ENCODE measurements around the gene PTGIR.

The PTGIR gene

GRCh38 chr19:46598372-46598917 is 26.4 kb downstream of the PTGIR start:
- DNase-seq = no peak

GRCh38 chr19:46596008-46596407 is 28.9 kb downstream of the PTGIR start:
- DNase-seq = peak; percentile 34

- DNase-seq = no peak
These were observed 33.0 kb downstream of the PTGIR start for GRCh38 chr19:46591870-46592269.

DNA sequence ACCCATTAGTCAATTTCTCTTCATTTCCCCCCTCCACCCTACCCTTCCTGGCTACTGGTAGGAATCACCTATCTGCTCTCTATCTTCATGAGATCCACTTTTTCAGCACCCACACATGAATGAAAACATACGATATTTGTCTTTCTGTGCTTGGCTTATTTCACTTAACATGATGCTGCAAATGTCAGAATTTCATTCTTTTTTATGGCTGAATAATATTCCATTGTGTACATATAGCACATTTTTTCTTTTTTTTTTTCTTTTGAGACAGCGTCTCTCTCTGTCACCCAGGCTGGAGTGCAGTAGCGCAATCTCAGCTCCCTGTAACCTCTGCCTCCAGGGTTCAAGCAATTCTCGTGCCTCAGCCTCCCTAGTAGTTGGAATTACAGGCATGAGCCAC is 33.6 kb downstream of the PTGIR start:
- no peak for DNase-seq

GRCh38 chr19:46587861-46588260 is 37.0 kb downstream of the PTGIR start:
- no peak for DNase-seq

- DNase-seq = no peak
These were observed 38.6 kb downstream of the PTGIR start for GRCh38 chr19:46586294-46586693.

DNA sequence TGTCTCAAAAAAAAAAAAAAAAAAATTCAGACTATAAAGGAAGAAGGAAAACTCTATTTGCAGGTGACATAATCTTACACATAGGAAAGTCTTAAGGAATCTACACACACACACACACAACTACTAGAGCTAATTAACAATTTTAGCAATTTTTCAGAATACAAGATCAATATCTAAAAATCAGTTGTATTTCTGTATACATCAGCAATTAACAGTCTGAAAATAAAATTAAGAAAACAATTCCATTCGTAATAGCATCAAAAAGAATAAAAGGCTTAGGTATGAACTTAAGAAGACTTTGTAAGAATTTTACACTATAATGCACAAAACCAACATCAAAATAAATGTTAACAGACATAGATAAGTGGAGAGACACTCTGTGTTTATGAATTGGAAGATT is 39.4 kb downstream of the PTGIR start:
- no peak for DNase-seq

DNA sequence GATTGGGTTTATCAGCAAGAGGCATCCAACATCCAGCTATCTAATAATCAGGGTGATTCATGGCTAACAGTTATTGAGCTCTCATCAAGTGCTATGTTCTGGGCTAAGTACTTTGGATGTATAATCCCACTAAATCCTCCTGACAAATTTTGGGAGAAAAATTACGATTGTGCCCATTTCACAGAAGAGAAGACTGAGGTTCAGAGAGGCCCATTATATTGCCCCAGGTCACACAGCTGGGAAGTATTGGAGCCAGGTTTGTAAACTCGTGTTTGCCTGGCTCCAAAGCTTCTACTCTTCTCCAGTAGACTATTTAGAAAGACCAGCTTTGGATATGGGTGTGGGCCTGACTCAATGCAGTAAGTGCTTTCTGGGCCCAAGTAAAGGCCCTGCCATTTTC is 44.6 kb downstream of the PTGIR start:
- DNase-seq = no peak

- peak; percentile 27 for DNase-seq
These were observed 45.5 kb downstream of the PTGIR start for GRCh38 chr19:46579361-46579879.

DNA sequence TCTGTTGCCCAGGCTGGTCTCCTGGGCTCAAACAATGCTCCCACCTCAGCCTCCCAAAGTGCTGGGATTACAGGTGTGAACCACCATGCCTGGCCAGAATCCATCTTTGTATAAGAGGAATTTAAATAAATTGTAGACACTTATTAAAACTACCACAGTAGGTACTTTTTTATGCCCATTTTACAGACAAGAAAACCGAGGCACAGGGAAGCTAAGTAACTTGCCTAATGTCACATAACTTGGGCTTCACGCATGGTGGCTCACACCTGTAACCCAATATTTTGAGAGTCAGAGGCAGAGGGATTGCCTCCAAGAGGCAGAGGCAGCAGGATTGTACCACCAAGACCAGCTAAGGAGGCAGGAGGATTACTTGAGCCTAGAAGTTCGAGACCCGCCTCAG is 46.4 kb downstream of the PTGIR start:
- DNase-seq = no peak

DNA sequence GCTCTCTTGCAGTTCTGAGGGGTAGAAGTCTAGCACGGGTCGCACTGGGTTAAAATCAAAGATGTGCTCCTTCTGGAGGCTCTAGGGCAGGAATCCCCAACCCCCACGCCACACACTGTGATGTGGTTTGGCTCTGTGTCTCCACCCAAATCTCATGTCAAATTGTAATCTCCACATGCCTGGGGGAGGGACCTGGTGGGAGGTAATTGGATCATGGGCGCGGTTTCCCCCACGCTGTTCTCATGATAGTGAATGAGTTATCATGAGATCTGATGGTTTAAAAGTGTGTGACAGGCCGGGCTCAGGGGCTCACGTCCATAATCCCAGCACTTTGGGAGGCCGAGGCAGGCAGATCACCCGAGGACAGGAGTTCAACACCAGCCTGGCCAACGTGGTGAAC is 50.4 kb downstream of the PTGIR start:
- DNase-seq = peak; percentile 55

DNA sequence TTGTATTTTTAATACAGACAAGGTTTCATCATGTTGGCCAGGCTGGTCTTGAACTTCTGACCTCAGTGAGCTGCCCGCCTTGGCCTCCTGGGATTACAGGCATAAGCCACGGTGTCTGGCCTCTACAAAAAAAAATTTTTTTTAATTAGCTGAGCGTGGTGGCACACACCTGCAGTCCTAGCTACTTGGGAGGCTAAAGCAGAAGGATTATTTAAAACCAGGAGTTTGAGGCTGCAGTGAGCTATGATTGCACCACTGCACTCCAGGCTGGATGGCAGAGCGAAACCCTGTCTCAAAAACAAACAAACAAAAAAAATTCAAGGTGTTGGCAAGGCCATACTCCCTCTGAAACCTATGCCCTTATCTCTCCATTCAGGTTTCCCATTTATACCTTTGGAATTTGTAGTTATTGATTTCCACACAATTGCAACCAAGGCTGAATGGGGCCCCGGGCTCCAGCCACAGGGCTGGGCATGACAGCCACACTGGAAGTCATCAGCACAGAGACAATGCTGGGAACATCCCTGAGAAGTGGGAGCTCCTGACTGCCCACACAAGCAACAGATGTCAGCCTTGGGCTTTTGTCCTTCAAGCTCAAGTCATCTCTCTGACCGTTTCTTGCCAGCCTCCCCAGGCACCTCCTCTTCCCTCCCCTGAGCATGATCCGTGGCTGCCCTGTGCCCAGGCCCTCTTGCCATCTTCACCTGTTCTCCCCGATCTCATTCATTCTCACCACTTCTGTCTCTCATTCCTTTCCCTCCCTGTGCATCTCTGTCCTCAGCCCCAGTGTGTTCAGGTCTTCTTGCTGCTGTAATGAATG is 51.0 kb downstream of the PTGIR start:
- DNase-seq = no peak

DNA sequence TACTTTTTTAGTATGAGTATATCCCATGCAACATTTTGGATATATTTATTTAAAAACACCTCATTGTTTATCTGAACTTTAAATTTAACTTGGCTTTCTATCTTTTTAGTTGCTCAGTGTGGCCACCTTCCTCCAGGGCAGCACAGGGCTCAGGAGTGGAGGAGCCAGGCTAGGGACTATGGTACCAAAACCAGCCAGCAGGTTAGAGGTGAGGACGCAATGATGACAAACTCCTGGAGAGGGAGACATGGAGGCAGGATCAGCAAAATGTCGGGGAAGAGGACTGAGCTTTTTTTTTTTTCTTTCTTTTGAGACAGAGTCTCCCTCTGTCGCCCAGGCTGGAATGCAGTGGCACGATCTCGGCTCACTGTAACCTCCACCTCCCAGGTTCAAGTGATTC is 53.4 kb downstream of the PTGIR start:
- peak; percentile 59 for DNase-seq

Measured in hematopoietic multipotent progenitor cell treated with erythropoietin and hydrocortisone succinate and interleukin-3 and kit ligand, for 8 days (in vitro differentiated cells).